Myocyte (in vitro differentiated cells): ENCODE results near the gene NEURL3. TPM values are rescaled to one million over a fixed set of nuclear protein-coding genes. Genes with fewer than 3 reads are reported as not detected.

ENCODE experiments used
- DNase-seq: peaks from one replicate; pipeline ENCODE4 v3.0.0-alpha.2; 2012; ENCODE audit warnings: low read depth
- total RNA-seq: library from RNA; depleted of rRNA; stranded (reverse); fragments of >200 nt; gene quantifications from 2 replicates; pipeline ENCODE4 v1.2.3, GENCODE V29; 2014

NEURL3 gene
- total RNA-seq, 1 donor from 2014 or later, result not detected

DNA sequence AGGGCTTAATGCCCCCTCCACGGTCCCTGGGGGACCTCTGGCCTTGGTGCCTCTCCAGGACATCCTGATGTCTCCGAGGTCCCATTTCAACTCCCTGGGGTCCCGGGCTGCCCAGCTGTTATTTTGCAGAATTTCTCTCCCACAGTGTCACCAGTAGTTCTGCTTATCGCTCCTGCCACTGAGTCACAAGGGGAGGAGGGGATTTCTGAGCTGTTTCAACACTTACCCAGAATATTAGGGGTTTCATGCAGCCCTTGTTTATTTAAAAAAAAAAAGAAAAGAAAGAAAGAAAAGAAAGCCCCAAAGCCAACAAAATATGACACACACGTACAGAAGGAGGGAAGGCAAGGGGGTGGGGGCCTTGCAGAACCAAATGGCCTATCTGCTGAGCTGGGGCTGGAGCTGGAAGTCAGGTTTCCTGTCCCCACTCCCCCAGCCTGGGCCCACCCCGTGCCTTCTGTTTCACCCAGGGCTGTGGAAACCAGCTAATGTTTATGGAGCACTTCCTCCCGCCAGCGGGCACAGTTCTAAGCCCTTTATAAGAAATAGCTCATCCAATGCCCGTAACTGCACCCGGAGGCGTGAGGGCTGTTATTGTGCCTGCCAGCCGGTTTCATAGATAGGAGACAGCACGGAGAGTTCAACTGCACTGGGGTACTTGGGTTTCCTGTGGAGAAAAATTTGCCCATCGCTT, 23.0 kb upstream of the NEURL3 start:
- DNase-seq, result no peak

DNA sequence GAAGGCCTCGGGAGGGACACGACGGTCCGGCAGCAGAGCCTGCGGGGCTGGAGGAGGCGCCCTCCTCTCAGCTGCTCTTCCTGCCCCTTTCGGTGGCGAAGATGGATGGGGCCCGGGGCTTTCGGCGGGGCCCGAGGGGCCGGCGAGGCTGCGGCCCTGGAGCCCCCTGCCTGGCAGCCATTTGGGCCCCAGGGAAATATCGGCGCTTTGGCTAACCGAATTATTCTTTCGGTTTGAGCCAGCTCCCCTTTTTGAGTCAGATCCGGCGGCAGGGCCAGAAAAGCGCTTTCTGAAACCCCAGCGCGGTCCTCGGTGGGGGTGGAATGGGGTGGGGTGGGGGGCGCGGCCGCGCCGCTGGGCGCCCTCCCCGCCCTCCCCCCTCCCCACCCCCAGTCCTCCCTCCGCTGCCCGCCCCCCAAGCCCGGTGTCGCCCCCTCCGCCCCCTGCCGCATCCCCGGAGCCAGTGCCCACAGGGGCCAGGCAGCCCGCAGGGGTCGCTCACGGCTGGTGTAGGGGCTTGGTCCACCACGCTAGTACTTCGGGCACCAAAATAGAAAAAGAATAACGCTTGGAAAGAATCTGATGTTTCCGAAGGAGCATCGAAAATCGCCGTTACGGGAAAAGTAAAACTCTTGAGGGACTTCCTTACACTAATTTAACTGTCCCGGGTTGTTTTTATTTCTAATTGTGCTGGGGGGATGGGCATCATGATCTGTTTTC, 22.3 kb upstream of the NEURL3 start:
- no peak for DNase-seq

DNA sequence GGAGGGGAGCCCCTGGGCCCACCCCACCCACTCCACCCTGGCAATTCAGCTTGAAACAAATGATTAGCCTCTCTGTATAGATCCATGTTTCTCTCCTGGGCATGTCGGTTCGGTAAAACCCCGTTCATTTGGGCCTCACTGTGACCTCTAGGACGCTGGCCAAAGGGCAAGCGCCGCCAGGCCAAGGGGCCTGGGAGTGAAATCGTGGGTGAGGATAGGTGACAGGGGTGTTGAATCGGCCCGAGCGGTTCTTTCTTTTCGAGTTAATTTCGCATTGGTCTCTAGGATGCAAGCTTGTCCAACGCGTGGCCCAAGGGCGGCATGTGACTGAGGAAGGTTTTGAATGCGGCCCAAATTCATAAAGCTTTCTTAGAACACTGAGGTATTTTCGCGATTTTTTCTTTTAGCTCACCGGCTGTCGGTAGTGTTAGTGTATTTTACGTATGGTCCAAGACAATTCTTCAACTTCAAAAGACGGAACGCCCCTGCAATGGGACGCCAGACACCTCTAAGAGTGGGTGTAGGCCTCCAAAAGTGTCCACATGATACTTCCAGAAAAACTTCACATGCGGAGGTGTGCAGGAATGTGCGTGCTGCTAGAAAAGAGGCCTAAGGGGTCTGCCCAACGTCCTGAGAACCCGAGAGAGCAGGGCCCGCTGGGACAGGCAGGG, 21.6 kb upstream of the NEURL3 start:
- DNase-seq, result no peak

DNA sequence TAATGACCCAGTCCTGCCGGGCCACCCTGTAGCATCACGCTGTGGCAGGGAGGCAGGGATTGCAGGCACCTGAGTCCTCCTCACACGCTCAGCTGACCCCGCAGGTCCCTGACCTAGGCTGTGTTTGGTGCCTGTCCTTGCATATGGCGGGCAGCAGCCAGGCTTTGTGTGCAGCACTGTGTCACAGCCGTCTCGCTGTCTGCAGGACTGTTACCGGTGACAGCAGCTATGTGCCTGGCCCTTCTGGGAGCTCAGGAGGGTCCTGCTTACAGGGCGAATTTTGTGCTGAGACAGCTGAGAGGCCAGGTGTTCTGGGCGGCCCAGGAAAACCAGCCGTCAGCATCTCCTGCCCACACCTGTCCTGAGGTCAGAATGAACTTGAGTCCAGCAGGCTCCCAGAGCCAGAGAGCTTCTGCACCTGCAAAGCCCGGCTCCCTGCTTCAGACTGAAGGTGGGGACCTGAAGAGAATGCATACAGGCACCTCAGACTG, 21.0 kb upstream of the NEURL3 start:
- DNase-seq, result no peak

DNA sequence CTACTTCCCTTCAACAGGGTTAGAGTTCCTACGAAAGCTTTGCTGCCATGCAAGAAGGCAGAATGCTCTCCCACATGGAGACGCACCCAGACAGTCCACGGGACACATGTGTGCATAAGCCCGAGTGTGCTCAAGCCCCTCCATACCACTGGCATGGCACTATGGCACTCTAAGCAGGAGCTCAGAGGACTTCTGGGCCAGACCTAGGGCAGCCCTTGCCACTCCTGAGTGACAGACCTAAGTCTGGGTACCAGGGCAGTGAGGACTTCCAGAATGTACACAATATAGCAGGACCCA, 20.0 kb upstream of the NEURL3 start:
- no peak for DNase-seq

DNA sequence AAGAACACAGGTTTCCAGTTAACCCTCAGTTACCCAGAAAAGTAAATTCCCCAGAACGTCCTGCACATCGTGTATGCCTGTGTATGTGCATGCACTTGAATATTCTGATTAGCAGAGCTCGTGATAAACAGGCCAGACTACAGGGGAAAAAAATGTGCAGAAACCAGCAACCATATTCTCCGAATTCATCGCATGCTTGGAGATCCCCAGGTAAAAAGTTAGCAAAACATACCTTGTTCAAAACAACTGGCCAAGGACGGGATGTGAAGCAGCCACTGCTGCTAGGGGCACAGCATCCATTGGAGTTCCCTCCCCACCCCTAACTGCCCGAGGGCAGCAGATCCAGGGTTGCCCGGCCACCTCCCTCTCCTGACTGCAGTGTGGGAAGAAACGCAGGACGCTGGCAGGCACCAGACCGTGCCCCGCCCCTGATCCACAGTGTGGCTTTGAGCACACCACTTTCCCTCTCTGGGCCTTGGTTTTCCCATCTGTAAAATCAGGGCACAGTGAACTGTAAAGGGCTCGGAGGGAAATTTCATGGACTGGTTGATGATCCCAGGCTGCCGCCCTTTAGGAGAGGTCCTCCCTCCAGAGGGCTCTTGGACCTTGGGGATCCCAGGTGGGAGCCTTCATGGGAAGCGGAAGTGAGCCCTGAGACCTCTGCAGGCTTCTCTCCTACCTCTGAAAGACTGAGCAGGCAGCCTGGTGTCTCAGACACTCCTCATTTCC, 19.5 kb upstream of the NEURL3 start:
- DNase-seq, result no peak

DNA sequence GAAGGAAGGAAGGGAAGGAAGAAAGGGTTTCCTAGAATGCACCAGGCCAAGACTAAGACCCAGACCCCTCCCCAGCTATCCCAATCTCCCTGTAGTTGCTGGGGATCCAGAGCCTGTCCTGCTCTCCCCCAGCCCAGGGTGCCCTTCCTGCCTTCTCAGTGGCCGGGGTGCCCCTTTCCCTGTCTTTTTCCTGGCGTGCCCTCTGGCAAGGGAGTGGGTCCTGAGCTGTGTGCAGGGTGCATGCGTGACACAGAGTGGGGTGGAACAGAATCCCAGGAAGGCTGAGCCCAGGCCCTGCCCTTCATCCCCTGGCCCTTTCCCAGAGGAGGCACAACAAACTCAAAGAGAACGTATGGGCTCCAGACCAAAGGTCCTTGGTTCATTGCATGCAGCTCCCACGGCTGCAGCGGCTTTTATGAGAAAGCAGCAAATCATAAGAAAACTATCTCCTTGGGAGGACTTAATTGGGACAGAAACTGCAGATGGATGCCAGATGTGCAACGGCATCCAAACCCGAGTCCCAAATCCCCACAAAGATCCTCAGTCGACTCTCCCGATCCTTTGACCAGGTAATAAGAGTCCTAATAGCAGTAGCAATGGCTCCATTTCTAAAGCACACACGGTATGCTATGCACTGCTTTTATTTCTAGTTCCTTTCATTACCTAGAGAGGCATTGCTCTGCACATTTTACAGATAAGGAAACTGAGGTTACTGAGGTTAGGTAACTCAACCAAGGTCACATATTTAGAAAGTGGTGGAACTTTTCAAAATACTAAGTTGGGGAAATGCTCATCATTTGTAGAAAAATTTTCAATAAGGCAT, 18.7 kb upstream of the NEURL3 start:
- no peak for DNase-seq

DNA sequence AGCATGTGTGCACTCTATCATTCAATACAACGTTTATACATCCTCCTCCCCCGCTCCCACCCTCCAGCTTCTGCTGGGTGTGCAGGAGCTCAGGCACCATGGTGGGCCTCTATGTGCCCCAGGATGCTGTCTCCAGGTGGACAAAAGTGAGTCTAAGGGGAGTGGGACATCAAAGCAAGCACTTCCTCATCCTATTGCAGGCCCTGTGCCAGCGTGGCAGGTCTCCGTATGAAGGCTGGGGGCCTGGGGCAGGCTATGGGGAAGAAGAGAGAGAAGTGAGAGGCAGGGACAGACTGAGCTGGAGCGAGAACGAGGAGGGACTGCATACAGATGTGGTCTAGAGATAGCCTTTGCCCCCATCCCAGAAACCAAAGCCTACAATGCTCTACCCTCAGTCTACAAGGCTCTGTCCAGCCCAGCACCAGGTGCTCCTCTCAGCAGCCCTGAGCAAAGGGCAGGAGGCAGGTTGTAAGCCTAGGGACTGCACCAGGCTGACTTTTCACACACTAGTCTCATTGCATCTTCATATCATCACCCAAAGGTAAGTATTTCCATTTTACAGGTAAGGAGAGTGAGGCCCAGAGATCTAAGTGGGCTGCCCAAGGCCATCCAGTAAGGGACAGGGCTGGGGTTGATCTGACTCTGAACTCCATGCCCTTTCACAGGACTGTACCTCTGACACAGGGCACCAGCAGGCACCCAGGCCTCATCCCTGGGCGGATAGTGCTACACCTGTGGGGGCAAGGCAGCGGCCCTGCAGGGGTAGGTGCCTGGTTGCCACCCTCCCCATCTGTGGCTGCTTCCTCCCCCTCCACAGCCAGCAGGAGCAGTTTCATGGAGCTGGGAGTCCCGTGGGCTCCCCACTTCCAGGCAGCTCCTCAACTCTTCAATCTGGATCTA, 17.4 kb upstream of the NEURL3 start:
- DNase-seq, result no peak

DNA sequence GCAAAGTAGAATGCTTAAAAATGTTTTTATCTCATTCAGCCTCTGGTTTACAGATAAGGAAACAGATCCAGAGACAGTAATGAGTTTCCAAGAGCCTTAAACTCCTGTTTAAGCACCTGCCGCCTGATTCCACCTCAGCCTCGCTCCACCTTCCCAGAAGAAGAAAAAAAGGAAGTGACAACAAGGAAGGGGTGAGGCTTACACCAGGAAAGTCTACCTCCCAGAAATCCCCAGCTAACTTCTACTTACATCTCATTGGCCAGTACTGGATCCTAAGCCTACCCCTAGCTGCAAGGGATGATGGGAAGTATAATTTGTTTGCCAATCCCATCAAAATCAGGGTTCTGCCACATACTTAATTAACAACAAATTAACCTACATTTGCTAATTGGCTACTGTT, 16.1 kb upstream of the NEURL3 start:
- DNase-seq, result no peak

DNA sequence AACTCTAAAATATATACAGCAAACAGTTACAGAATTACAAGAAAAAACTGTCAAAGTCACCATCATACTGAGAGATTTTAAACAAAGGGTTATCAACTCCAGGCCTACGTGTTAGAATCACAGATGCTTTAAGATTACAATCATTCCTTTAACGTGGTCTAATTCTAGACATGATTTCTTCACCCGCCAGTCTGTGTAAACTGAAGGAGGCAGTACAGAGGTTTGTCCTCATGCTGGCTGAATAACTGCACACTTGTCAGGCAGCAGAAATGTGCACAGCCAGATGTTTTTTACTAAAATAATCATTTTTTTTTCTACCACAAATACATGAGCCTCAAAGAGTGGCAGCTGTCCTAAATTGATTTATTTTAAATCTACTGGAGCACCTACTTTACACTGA, 15.5 kb upstream of the NEURL3 start:
- DNase-seq, result no peak

DNA sequence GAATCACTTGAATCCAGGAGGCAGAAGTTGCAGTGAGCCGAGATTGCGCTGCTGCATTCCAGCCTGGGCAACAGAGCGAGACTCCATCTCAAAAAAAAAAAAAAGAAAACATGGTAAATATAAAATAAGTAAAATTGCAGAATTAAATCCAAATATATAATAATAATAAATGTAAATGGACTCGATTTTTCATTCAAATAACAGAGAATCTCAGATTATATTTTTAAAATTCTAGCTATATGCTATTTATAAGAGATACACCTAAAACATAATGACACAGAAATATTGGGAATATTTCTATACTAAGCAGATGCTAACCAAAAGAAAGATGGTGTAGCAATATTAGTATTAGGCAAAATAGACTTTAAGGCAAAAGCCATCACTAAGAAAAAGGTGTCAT, 15.1 kb upstream of the NEURL3 start:
- DNase-seq, result no peak

DNA sequence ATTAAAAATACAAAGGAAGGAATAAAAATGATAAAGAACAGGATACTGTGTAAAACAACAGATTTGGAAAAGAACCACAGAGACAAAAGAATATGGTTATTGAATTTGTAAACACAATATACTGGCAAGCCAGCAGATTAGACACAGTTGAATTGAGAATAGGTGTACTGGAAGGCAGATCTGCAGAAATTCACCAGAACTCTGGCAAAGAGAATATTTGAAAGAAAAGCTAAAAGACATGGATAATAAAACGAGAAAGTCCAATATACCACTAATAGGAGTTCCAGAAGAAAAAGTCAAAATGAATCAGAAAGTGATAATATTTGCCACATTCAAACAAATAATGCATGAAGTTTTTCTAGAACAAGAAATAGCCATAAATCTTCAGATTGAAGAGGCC, 11.9 kb upstream of the NEURL3 start:
- DNase-seq, result no peak

DNA sequence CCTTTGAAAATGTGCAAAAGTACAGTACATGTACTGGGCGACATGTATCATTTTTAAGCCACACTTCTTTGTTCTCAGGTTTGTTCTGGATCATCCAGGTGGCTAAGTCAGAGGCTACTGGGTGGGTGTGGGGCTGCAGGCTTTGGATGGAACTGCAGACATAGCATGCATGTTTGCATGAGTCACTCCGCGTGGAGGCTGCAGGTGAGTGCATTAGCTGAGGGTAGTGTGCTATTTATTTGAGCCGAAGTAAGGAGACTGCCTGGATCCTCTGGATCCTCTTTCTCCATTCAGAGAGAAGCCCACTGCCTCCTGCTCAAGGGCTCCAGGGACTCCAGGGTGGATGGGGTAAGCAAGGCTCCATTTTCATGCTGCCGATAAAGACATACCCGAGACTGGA, 9.4 kb upstream of the NEURL3 start:
- no peak for DNase-seq

DNA sequence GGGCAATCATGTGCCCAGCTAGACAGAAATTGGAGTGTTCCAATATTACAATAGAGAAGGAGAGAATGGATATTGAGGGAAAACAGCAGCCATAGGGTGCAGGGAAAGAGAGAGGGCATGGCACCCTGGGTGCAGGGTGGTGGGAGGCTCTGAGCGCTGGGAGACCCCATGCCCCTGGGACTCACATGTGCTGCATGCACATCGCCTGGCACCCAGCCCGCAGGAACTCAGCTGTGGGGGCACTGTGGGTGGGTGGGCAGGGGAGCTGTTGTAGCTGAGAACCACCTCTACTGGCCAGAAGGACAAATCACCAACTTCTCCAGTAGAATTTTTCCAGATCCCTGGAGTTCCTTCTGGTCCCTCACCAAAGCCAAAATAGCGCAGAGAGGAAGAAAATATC, 7.2 kb upstream of the NEURL3 start:
- DNase-seq, result no peak

DNA sequence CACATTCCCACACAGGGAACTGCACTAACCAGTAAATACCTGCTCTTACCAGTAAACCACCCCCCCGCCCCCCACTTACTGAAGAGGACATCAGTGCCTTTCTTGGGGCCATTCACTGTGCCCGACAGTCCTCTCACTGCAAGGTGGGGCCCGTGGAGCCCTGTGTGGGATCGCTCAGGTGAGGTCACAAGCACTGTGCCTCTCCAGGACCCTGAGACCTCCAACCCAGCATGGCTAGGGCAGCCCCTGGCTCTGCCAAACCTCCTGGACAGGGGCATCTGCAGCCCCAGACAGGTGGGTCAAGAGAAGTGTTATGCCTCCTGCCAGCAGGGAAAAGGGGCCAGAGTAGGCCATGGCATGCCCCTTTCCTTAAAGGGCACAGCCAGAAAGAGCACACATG, 6.7 kb upstream of the NEURL3 start:
- no peak for DNase-seq

DNA sequence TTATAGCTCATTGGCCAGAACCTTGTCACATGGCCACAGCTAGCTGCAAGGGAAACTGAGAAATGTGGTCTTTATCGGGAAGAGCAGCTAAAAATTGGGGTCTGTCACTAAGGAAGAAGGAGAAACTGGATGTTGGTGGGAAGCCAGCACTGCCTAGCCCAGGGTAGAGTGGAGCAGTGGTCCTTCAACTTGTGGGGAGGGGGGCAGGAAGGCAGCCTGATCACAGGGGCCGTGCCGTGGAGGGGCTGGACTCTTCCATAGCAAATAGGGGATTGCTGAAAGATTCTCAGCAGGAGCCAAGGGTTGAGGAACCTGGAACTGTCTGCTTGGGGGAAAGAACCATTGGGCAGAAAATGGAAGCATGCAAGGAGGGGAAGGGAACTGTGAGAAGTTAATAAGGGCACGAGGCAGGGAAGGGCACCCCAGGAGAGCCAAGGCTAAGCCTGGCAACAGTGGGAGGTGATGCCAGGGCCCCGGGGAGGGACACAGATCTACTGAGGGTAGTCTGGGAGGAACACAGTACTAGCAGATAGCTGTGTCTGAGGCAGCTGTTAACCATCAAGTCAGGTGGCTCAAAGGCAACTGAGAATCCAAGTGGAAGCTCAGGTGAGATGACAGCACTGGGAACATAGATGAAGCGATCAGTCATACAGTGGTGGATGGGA, 5.9 kb upstream of the NEURL3 start:
- DNase-seq, result no peak

DNA sequence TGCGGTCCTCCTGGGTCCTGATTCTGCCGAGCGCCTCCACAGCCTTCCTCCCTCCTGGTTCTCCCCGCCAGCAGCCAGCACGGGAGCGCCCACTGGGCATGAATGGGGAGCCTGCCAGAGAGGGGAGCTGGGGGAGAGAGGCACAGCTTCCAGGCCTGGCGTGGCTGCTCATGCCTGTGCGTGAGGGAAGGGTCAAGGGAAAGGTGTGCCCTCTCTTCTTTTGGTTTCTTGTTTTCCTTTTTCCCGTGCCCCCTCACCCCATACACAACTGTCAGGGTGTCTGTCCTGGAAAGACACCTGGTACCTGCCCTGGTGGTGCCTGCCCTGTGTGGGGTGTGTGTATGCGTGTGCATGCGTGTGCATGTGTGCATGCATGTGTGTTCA, 4.7 kb upstream of the NEURL3 start:
- DNase-seq, result no peak

DNA sequence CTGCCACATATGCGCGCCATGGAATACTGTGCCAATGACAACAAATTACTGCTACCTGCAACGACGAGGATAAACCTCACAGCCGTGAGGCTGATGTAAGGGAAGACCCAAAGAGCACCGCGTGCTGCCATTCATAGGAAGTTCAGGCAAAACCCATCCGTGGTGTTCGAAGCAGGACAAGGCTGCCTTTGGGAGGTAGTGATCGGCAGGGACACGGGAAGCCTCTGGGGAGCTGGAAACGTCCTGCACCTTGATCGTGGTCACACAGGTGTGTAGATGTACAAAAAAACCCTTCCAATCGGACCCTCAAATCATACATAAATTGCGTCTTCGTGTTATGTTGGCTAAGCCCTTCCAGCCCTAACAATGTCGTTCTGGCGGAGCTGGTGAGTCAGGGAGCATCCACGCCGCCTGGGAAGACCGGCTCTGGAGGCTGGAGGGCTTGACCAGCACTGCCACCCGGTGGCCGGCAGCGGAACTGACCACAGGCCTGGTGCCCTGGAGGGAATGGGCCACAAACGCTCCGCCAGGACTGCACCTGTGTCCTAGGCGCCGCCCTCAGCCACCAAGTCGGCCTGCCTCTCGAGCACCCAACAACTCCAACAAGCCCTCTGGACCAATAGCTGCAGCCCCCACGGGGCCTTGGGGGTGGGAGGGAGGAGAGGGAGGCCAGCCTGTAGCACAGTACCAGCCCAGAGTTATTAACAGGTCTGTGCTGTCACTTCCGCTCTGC, 4.1 kb upstream of the NEURL3 start:
- peak; percentile 86 for DNase-seq
